Middle frontal gyrus (tissue), 1 donor: ENCODE data around the gene SLC35F1.

Experiments
- DNase-seq: peaks from one replicate; pipeline ENCODE4 v3.0.0-alpha.2; 2015; ENCODE audit warnings: low spot score; ENCODE audit errors: extremely low spot score

SLC35F1 gene

GRCh38 chr6:118350881-118351430, 443.9 kb downstream of the SLC35F1 start:
- no peak for DNase-seq

DNA sequence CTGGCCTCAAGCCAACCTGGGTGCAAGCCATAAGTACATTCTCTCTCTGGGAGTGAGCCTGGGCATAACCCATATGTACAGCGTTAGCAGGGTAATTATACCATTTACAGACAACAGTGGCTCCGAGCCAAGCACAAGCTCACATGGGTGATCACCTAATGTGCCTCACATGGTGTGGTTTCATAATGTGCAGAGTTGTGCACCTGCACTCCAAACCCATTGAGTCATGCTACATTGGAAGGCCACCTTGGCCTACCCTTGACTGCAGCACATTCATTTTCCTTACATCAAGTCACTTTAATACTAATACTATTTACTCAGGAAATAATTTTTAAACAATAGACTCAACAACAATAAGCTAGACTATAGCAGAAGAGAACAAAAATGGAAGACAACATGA, 446.5 kb downstream of the SLC35F1 start:
- DNase-seq: no peak

DNA sequence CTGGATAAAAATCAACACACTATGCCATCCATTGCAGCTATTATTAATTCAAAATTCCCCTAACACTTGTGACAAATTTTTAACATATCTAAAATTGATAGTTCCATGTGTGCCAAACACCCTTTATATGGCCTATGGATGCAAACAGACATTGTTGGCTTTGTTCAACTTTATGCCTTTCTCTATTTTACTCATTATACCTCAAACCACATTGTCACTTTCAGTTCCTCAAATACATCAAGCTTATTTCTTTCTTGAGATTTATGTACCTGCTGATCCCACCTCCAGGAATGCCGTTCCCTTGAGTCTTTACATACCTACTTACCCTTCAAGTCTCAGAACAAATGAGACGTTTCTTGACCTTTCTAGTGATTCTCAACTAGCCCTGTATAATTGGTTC, 447.6 kb downstream of the SLC35F1 start:
- DNase-seq: no peak

DNA sequence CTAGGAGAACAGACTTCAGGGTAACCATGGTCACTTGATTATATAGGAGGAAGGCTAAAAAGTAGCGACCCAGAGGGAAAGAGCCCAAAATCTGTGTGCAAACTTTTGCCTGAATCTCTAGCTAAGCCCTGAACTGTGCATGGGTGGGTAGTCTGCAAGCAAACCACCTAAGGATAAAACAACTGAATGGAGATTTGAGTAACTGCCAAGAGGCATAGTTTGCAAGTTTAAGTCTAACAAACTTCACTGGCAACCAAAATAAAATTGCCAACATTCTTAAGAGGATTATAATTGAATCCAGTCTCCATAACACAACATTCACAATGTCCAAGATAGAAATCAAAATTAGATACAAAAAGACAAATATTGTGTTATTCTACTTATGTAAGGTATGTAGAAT, 449.0 kb downstream of the SLC35F1 start:
- DNase-seq: no peak

DNA sequence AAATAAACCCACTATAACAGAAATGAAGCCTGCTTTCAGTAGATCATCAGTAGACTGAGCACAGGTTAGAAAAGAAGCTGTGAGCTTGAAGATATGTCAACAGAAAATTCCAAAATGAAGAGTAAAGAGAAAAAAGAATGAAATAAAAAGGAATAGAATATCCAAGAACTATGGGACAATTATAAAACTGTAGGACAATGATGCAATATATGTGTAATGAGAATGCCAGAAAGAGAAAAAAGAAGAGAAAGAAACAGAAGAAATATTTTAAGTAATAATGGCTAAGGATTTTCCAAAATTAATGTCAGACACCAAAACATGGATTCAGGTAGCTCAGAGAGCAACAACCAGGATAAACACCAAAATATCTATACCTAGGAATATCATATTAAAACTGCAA, 449.6 kb downstream of the SLC35F1 start:
- DNase-seq: no peak
